ENCODE measurements around the gene IL19.

GRCh38 chr1:206722751-206723461 is 47.7 kb upstream of the IL19 start:
- no peak for TF ChIP-seq POLR2A (IDR thresholded peaks at IDR 0.05)
- no peak for TF ChIP-seq CTCF (IDR thresholded peaks at IDR 0.05)
- no peak for TF ChIP-seq POLR2AphosphoS5 (IDR thresholded peaks at IDR 0.05)
- no peak for TF ChIP-seq EP300 (IDR thresholded peaks at IDR 0.05)

All from stomach (tissue), 4 donors.